K562 (cell line): ENCODE measurements around the gene SLC26A5. TPM values are rescaled to one million over a fixed set of nuclear protein-coding genes. Genes with fewer than 3 reads are reported as not detected.

Source experiments
- DMBX1 ChIP-seq: fragments of 250-450 bp; sonication (Bioruptor Pico); IDR thresholded peaks from 2 replicates; pipeline ENCODE4 v1.8.0; 2022; ENCODE audit warnings: inconsistent platforms, mild to moderate bottlenecking, moderate library complexity, borderline replicate concordance
- FOSL1 ChIP-seq: fragments of 200-800 bp; sonication (Bioruptor generic); conservative IDR thresholded peaks from 2 replicates; pipeline ENCODE4 v1.6.1; 2016; ENCODE audit warnings: missing genetic modification characterization, missing compliant biosample characterization
- RAD51 ChIP-seq: fragments of 450-650 bp; IDR thresholded peaks from 2 replicates; pipeline ENCODE4 v1.7.1; 2016; ENCODE audit warnings: low read depth, mild to moderate bottlenecking, borderline replicate concordance
- ZFP91 ChIP-seq: sonication (generic); formaldehyde crosslinking; IDR thresholded peaks from 2 replicates; pipeline ENCODE4 v1.8.0; 2022; ENCODE audit warnings: mild to moderate bottlenecking, missing genetic modification reagents
- polyA plus RNA-seq, 8 experiments: library from polyadenylated mRNA; depleted of rRNA in 4 of 8; stranded (reverse) in 5 of 8; unstranded in 3 of 8; fragments of >200 nt; fragmentation: Nextera tagmentation in 2 of 8; fragmentation: Illumina TruSeq in 1 of 8; extraction: Ambion mirVana in 2 of 8; extraction: Trizol in 1 of 8; gene quantifications; 2 replicates each; pipeline versions ENCODE4 v1.2.1 to v1.2.3, GENCODE V29; 2011 to 2014; ENCODE audit warnings: inconsistent platforms in 1 of 8, missing spikeins in 1 of 8
- small RNA-seq: library from RNA; depleted of rRNA; stranded (forward); fragments of <200 nt; gene quantifications from one replicate; pipeline ENCODE3, GENCODE V24; 2014
- total RNA-seq, 7 experiments: library from RNA; depleted of rRNA in 6 of 7; stranded (reverse); fragments of >200 nt in 6 of 7; fragmentation: Illumina TruSeq in 2 of 7; extraction: Trizol in 2 of 7; gene quantifications; 2 replicates each; pipeline versions ENCODE4 v1.2.1 to v1.2.3, GENCODE V29; 2011 to 2021; ENCODE audit warnings: low replicate concordance in 1 of 7

Gene SLC26A5
- total and polyA plus RNA-seq, 9 of the 15 experiments (the other 6 are each of a cell fraction or from before 2014, with no cell fraction given), result not detected

DNA sequence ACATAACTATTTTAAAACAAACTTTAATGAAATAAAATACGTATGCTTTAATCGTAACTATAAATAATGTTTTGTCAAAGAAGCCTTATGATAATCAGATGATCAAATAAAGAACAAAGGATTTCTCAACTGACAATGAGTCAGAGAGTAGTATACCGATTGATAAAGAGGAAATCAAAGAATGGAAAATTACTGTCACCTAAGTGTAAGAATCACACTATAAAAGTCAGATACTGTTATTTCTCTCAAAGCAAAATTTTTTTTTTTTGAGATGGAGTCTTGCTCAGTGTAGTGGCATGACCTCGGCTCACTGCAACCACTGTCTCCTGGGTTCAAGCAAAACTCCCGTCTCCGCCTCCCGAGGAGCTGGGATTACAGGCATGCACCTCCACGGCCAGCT, 120.3 kb downstream of the SLC26A5 start (continued):
- no peak for TF ChIP-seq ZFP91 (CRISPR knock-in tag)
- no peak for TF ChIP-seq DMBX1 (CRISPR knock-in tag)
- no peak for TF ChIP-seq FOSL1 (tag)
- no peak for TF ChIP-seq RAD51
- TF ChIP-seq, all 486 proteins: peak for 0

Small RNA genes lying within 50 kb of the gene (small RNA-seq; reads per million reads assigned to genes)
- gene RF00019 (not detected), gene RPS29P16 (not detected)

Other genes starting within 250 kb of the SLC26A5 start
- gene PMPCB, start 148.8 kb downstream of the SLC26A5 start, total RNA-seq (2014; rRNA removed), result 58.6 and 61.2 TPM in 2 replicates
- gene PMPCB, start 148.8 kb downstream of the SLC26A5 start, total RNA-seq (2014; rRNA removed; fragmentation: Illumina TruSeq; extraction: Trizol), result 105 and 120 TPM in 2 replicates
- gene PMPCB, start 148.8 kb downstream of the SLC26A5 start, total RNA-seq (2015; rRNA removed; fragmentation: Illumina TruSeq; extraction: Trizol), result 84.4 and 92.9 TPM in 2 replicates
- gene PMPCB, start 148.8 kb downstream of the SLC26A5 start, total RNA-seq (2021), result 85.7 and 92.1 TPM in 2 replicates
- gene PMPCB, start 148.8 kb downstream of the SLC26A5 start, polyA plus RNA-seq (2011; rRNA removed), result 120 and 179 TPM in 2 replicates
- 96.8 and 116 TPM in 2 replicates for gene PMPCB, start 148.8 kb downstream of the SLC26A5 start, polyA plus RNA-seq (2014; fragmentation: Illumina TruSeq; extraction: Trizol)
- gene PMPCB, start 148.8 kb downstream of the SLC26A5 start, polyA plus RNA-seq (2014; fragmentation: Nextera tagmentation; extraction: Ambion mirVana), result 100 to 1,000 TPM; 169 to 209 TPM
- gene PMPCB, start 148.8 kb downstream of the SLC26A5 start, polyA plus RNA-seq (2014; rRNA removed), result 90.0 and 108 TPM in 2 replicates
- 62.5 and 64.6 TPM in 2 replicates for gene DNAJC2, start 101.4 kb downstream of the SLC26A5 start, total RNA-seq (2014; rRNA removed)
- 134 and 141 TPM in 2 replicates for gene DNAJC2, start 101.4 kb downstream of the SLC26A5 start, total RNA-seq (2014; rRNA removed; fragmentation: Illumina TruSeq; extraction: Trizol)
- 142 and 152 TPM in 2 replicates for gene DNAJC2, start 101.4 kb downstream of the SLC26A5 start, total RNA-seq (2015; rRNA removed; fragmentation: Illumina TruSeq; extraction: Trizol)
- gene DNAJC2, start 101.4 kb downstream of the SLC26A5 start, total RNA-seq (2021), result 82.9 and 92.1 TPM in 2 replicates
- 65.2 and 86.9 TPM in 2 replicates for gene DNAJC2, start 101.4 kb downstream of the SLC26A5 start, polyA plus RNA-seq (2011; rRNA removed)
- gene DNAJC2, start 101.4 kb downstream of the SLC26A5 start, polyA plus RNA-seq (2014; fragmentation: Illumina TruSeq; extraction: Trizol), result 121 and 157 TPM in 2 replicates
- gene DNAJC2, start 101.4 kb downstream of the SLC26A5 start, polyA plus RNA-seq (2014; fragmentation: Nextera tagmentation; extraction: Ambion mirVana), result 10 to 100 TPM; 40.2 to 40.4 TPM
- 97.3 and 118 TPM in 2 replicates for gene DNAJC2, start 101.4 kb downstream of the SLC26A5 start, polyA plus RNA-seq (2014; rRNA removed)
- gene PSMC2, start 98.6 kb downstream of the SLC26A5 start, total RNA-seq (2014; rRNA removed), result 300 and 362 TPM in 2 replicates
- 511 and 556 TPM in 2 replicates for gene PSMC2, start 98.6 kb downstream of the SLC26A5 start, total RNA-seq (2014; rRNA removed; fragmentation: Illumina TruSeq; extraction: Trizol)
- gene PSMC2, start 98.6 kb downstream of the SLC26A5 start, total RNA-seq (2015; rRNA removed; fragmentation: Illumina TruSeq; extraction: Trizol), result 468 and 484 TPM in 2 replicates
- gene PSMC2, start 98.6 kb downstream of the SLC26A5 start, total RNA-seq (2021), result 316 and 323 TPM in 2 replicates
- 247 and 465 TPM in 2 replicates for gene PSMC2, start 98.6 kb downstream of the SLC26A5 start, polyA plus RNA-seq (2011; rRNA removed)
- gene PSMC2, start 98.6 kb downstream of the SLC26A5 start, polyA plus RNA-seq (2014; fragmentation: Illumina TruSeq; extraction: Trizol), result 509 and 567 TPM in 2 replicates
- 1,000 to 10,000 TPM in 1 of 2 experiments, 100 to 1,000 TPM in 1; 861 to 1,105 TPM for gene PSMC2, start 98.6 kb downstream of the SLC26A5 start, polyA plus RNA-seq (2014; fragmentation: Nextera tagmentation; extraction: Ambion mirVana)
- 383 and 534 TPM in 2 replicates for gene PSMC2, start 98.6 kb downstream of the SLC26A5 start, polyA plus RNA-seq (2014; rRNA removed)